ENCODE results near the gene MACROD1.

Gene MACROD1

GRCh38 chr11:64093233-64094039 lies 72.5 kb downstream of the MACROD1 start:
- no peak for DNase-seq (ENCODE audit: low read depth in 2 of 2)

- no peak for DNase-seq (ENCODE audit: low read depth in 2 of 2)
Observed at GRCh38 chr11:64092761-64093136, 73.2 kb downstream of the MACROD1 start.

DNA sequence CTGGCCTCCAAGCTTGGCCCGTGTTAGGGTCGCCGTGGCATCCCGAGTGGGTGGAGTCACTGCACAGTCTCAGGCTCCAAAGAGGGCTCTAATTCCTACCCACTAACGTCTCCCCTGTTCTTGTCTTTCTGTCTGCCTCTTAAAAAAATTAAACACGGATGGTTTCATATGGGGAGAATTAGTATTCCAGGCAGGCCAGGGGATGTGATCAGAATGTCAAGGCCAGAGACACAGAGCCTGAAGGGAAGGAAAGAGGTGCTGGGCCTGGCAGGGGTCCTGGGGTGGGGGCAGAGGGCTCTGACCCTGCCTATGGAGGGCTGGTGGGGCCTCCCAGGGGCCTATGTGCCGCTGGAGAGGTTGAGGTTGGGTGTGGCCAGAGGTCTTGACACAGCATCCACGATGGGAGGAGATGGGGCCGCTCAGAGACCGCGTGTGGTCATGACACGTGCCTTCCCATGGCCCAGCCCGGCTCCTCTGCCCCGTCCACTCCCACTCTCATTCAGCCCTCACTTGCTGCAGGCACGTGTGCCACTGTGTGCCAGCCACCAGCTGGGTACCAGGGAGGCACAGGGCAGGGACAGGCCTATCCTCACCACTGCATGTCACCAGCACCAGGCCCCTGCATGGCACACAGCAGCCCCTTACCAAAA lies 73.7 kb downstream of the MACROD1 start:
- DNase-seq (ENCODE audit: low read depth in 2 of 2): no peak

DNA sequence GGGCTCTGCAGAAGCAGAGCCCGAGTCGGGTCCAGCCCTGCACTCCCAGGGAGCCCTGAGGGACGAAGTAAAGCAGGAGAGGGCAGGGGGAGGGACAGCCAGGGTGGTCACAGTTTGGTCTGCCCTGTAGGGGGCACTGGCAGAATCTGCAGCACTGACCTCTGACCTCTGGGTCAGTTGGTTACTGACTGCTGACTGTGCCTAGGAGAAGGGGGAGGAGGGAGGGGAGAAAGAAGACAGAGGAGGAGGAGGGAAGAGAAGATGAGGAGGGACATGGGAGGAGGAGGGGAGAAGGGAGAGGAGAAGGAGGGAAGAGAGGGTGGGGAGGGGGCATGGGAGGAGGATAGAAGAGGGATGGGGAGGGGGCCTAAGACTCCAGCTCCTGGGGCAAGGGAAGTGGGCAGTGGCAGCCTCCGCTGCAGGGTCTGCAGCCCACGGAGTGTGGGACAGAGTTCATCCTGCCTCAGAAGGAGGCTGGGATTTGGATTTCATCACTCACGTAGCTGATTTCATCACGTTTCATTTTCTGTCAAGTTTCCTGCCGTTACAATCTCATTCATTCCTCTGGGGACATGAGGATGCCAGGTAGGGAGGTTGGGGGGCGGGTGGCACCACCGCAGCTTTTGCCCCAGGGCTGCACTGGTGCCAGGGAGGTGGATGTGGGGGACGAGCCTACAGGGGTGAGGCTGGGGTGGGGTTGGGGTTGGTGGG lies 75.0 kb downstream of the MACROD1 start:
- DNase-seq (ENCODE audit: low read depth in 2 of 2): no peak

GRCh38 chr11:64089915-64090805 lies 75.8 kb downstream of the MACROD1 start:
- no peak for DNase-seq (ENCODE audit: low read depth in 2 of 2)

DNA sequence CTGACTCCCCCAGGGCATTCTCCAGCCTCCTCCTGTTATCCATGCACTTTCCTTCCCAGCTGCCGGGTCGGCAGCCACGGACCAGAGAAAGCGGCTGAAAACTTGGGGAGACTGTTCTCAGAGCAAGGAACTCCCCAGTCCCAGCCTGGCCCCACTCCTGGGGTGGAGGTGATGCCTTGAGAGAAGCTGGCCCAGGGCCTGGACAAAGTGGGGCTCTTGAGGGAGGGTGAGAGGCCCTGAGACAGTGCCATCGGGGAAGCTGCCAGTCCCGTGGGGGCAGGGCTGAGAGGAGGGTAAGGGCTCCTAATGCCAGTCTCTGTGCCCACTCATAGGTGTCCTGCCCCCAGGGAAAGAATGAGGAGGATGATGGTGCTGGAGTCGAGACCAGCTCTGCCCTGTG lies 76.4 kb downstream of the MACROD1 start:
- DNase-seq (ENCODE audit: low read depth in 2 of 2): no peak

DNA sequence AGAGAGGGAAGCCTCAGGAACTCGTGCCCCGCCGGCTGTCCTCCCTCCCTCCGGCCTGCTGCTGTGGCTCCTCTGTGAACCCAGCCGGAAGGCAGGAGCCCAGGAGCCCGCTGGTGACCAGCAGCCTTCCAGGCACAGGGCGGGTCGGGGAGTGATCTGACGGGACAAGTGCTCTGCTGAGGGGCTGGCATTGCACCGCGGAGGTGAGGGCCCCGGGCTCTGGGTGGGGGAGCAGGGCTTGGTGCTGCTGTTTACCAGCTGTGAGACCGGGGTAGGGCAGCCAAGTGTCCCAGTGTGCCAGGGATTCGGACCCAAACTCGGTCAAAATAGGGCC lies 76.9 kb downstream of the MACROD1 start:
- no peak for DNase-seq (ENCODE audit: low read depth in 2 of 2)

DNA sequence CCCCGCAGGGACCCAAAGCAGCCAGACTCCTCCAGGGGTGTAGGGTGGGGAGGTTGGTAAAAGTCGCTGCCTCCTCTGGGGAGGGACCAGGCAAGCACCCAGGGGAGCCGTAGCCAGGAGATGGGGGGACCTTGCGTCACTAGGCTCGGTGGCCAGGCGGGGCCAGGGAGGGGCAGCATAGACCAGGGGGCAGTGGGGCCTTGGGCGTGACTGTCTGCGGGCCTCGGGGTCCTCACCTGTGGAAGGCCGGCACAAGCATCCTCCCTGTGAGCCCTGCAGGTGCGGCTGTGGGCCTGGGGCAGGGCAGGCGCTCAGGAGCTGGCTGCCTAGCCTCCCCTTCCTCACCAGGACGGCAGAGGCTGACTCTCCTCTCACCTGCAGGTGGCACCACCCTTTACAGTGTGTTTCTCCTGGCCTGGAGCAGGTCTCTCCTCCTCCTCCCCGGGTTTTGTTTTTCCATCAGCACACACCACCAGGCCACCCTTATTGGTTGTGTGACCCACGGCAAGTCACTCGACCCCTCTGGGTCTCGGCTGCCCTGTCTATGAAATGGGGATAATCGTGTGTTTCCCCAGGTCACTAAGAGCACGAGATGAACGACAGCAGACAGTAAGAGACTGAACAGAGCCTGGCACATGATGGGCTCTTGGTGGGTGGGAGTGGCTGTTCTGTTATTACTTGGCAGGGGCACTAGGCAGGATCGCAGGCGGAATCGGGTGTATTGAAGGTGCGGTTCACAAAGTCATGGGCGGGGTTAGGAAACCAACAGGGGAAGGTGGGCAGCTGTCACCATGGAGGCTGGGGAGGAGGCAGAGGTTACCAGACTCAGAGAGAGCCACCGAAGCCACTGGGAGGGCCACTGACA lies 77.5 kb downstream of the MACROD1 start:
- no peak for DNase-seq (ENCODE audit: low read depth in 2 of 2)

DNA sequence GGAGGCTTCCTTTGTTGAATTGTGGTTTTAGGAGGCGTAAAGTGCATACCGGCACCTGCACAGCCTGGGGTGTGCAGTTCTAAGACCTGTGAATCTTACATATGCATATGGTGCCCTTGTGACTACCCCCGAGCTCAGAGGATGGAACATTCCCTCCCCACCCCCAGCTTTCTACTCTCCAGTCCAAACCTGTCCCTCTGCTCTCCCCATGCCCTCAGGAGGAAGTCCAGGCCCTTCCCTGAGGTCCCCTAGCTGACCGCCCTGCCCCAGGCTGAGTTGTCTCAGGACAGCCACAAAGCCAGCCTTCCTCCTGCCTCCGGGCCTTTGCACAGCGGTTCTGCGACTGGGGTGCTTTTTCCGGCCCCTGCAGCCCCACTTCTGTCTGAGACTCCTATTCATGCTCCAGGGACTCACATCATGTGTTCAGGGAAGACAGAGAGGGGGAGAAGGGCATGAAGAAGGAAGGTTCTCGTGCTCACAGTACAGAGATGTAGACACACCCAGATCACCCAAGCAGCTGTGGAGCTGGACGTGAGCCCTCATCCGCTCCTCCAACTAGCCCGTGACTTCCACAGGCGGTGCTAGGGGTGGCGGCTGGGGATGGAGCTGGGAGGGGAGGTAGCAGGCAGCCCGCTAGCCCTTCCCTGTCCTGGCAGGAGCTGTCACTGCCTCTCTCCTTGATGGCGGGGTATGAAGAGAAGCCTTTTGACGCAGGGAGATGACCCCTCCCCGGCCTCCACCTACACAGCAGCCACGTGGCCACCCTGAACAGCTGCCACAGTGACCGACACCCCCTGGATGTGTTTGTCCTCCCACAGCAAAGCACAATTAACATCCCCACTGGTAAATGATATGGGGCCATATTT lies 79.4 kb downstream of the MACROD1 start:
- no peak for DNase-seq (ENCODE audit: low read depth in 2 of 2)

DNA sequence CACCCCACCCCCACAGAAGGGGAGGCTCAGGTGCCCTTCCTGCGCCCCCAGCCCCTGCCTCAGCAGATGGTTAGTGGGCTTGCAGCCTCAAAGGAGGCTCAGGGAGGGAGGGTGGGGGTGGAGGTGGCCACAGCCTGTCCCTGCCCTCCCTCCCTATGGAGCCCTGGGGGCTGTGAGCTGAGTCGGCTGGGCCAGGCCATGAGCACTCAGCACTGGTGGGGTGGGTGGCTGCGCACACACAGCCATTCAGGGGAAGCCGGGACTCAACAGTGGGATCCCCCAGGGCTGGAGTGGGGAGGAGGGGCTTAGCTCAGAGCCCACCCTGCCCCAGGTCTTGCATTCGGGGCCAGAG lies 80.0 kb downstream of the MACROD1 start:
- DNase-seq (ENCODE audit: low read depth in 2 of 2): no peak

DNA sequence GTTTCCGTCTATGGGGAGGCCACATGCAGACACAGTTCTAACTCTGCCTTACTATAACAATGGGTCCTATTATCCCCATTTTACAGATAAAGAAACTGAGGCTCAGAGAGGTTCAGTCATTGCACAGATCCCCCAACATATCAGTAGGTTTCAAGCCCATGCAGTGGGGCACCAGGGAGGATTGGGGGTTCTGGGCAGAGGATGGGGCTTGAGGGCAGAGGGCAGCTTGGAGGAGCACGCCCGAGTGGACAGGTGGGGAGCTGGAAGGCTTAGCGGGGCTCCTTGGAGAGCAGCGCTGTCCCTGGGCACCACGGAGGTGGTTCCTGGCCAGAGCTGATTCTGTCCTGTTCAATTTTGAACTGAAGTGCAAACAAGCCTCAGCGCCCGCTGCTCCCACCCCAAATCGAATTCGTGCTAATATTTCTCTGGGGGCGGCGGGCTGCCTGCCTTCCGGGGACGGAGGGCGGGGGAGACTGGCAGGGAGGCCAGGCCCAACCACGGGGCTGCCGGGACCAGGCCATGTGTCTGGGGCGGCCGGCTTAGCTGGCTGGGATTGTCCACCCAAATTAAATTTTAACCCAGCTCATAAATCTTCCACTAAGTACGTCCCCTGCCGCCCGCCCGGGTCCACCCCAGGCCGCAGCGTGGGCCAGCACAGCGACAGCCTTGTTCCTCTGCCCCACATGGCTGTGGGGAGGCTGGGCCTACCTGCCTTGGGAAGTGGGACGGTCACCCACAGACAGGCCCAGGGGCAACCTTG lies 80.8 kb downstream of the MACROD1 start:
- DNase-seq (ENCODE audit: low read depth in 2 of 2): no peak

DNA sequence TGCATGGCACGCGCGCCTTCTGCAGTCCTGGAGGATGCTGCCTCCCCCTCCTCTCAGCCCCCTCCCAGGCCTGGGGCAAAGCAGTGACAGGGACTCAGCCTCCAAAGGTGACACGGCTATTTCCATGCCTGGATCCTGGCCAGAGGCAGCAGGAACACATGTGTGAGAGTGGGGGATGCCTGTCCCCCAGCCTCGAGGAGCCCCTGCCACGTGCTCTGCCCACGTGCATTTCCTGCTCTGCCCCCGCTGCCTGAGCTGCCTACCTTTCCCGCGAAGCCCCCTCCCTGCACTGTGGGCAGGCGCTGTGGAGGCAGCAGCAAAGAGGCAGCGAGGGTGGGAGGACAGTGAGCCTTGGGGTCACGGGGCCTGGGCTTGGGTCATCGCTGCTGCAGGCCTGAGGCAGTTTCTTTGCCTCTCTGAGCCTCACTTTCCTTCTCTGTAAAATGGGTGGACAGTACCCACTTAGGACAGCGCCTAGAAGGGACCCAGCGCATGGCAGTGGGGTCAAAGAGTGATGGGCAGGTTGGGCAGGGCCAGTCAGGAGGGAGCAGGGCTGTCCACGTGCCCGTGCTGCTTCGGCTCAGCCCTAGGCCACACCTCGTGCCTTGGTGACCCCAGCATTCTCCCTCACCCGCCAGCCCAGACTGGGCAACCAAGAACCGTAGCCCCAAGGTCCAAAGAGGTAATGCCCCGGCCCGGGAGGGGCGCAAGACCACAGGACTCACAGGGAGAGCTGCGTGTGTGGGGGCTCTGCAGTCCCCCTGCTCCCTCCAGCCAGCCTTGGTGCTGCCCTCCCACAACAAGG lies 81.6 kb downstream of the MACROD1 start:
- DNase-seq (ENCODE audit: low read depth in 2 of 2): no peak

- DNase-seq (ENCODE audit: low read depth in 2 of 2): no peak
Observed at GRCh38 chr11:64083398-64084080, 82.4 kb downstream of the MACROD1 start.

GRCh38 chr11:64081745-64082442 lies 84.0 kb downstream of the MACROD1 start:
- no peak for DNase-seq (ENCODE audit: low read depth in 2 of 2)

DNA sequence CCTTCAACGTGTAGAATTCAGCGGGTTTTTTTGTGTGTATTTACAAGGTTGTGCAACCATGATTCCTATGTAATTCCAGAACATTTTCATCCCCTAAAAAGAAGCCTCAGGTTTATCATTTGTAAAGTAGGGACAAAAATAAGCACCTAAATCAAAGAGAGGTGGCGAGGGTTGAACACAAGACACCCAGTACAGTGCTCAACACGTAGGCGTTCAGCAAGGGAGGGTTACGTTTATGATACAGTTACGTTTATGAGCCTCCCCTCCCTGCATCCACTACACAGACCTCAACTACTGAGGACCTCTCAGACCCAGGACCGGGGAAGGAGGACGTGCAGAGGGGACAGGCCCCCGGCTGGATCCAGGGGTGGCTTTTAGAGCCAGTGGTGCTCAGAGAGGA lies 85.5 kb downstream of the MACROD1 start:
- DNase-seq (ENCODE audit: low read depth in 2 of 2): no peak

- no peak for DNase-seq (ENCODE audit: low read depth in 2 of 2)
Observed at GRCh38 chr11:64078905-64079304, 87.0 kb downstream of the MACROD1 start.

DNA sequence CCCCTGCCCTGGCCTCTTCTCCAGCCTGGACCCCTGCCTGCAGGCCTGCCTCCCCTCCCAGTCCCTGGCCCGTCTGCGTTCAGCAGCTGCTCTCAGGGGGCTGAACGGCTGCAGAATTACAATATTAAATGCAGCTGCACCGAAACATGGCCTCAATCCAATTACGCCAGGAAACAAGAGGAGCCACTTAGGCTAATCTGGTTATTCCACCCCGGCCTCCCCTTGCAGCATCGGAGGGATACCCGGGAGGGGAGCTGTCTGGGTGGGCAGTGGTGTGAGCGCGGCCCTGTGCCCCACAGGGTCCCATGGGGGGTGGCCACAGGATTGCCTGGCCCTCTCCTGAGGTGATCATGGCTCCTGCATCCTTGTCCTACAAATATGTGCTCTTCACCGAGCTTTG lies 87.6 kb downstream of the MACROD1 start:
- DNase-seq (ENCODE audit: low read depth in 2 of 2): no peak

Data from stimulated activated CD4-positive, alpha-beta T cell treated with anti-CD3 and anti-CD28 coated beads, Interleukin-12 subunit alpha, Interleukin-12 subunit beta, amount 100 ng/mL, for 24 hours (primary cell).